Measurements from ENCODE around the gene FFAR3. TPM values are rescaled to one million over a fixed set of nuclear protein-coding genes. Genes with fewer than 3 reads are reported as not detected.
A peak's percentile ranks its signal among the peaks of the same experiment; 100 is the strongest.

The FFAR3 gene
- total RNA-seq, result 1 to 10 TPM; 1.7 to 2.3 TPM

DNA sequence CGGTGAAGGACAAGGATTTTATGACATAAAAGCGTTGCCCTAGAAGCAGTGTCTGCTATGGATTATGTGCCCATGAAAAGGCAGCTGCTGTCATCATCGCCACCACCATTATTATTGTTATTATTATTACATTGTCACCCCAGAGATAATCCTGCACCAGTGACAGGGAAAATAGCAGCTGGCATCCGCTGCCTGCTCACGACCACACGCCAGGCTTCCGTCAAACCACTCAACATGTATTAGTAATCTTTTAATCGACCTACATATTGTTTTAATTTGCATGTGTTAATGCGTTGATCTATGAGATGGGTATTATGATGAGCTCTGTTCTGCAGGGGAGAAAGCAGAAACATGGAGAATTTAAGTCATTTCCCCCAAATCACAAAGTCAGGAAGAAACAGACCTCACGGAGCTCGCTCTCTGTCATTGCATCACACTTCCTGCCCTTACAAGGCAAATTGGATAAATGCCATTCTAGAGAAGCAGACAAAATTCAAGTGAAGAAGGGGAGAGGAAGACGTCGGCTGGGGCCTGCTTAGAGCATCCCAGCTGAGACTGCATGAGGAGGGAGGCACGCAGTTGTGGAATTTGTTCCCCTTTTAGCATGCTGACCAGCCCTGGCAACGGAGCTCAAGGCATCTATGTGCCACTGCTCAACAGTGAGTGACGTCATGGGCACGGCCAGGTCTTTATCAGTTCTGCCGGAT is at the start of gene FFAR3:
TSS of gene FFAR3 (plus strand) at position 594 of the 707 bp plus-strand sequence. CDS start 431 bp downstream, outside the sequence.
- H3K27ac Mint-ChIP-seq, result peak within 1 kb of the TSS; percentile 21
- peaks cover under 1% of the 10 kb centered on the region for H3K4me1 Mint-ChIP-seq
- peak; percentile 30 for ATAC-seq (replicated peaks)
- H3K36me3 Mint-ChIP-seq (ENCODE audit: low read depth), result no peaks in the 10 kb centered on the region
- H3K27me3 Mint-ChIP-seq, result peaks cover 11% of the 10 kb centered on the region
- no peaks in the 10 kb centered on the region for H3K9me3 Mint-ChIP-seq
- peak within 1 kb of the TSS; percentile 61 for H3K4me3 Mint-ChIP-seq

- H3K27ac Mint-ChIP-seq, result peak overlapping the region; percentile 0
- H3K27me3 Mint-ChIP-seq, result peaks cover 3% of the 10 kb centered on the region
- no peaks in the 10 kb centered on the region for H3K36me3 Mint-ChIP-seq (ENCODE audit: low read depth)
- no peak for ATAC-seq (replicated peaks)
- no peaks in the 10 kb centered on the region for H3K9me3 Mint-ChIP-seq
- H3K4me3 Mint-ChIP-seq, result no peak overlapping the region
- H3K4me1 Mint-ChIP-seq, result no peaks in the 10 kb centered on the region
Observed at GRCh38 chr19:35308910-35309309, 49.4 kb upstream of the FFAR3 start.

GRCh38 chr19:35309481-35310279 is 48.6 kb upstream of the FFAR3 start:
- Mint-ChIP-seq H3K4me3 (no peak overlapping the region), H3K9me3 (no peaks in the 10 kb centered on the region), H3K27ac (peak overlapping the region; percentile 0), H3K27me3 (peaks cover 6% of the 10 kb centered on the region), H3K4me1 (no peaks in the 10 kb centered on the region), H3K36me3 (ENCODE audit: low read depth) (no peaks in the 10 kb centered on the region)
- no peak for ATAC-seq (replicated peaks)

DNA sequence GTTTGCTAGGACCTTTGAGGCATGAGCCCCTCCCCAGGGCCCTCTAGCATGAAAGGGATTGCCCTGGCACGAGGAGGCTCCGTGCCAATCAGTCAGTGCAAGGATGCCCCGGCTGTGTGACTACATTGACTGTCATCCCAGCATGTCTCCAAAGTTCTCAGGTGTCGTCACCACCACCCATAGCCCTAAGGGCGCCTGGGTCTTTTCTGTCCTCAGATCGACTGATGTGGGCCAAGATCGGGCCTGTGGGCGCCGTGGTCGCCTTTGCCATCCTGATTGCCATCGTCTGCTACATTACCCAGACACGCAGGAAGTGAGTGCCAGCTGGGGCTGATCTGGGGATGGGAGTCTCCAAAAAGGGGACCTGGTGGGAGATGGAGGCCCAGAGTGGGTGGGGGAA is 47.9 kb upstream of the FFAR3 start:
- Mint-ChIP-seq H3K27me3 (peaks cover 6% of the 10 kb centered on the region), H3K4me1 (no peaks in the 10 kb centered on the region), H3K9me3 (no peaks in the 10 kb centered on the region), H3K4me3 (no peak overlapping the region), H3K27ac (peak overlapping the region; percentile 21), H3K36me3 (ENCODE audit: low read depth) (no peaks in the 10 kb centered on the region)
- ATAC-seq (replicated peaks), result peak; percentile 28

DNA sequence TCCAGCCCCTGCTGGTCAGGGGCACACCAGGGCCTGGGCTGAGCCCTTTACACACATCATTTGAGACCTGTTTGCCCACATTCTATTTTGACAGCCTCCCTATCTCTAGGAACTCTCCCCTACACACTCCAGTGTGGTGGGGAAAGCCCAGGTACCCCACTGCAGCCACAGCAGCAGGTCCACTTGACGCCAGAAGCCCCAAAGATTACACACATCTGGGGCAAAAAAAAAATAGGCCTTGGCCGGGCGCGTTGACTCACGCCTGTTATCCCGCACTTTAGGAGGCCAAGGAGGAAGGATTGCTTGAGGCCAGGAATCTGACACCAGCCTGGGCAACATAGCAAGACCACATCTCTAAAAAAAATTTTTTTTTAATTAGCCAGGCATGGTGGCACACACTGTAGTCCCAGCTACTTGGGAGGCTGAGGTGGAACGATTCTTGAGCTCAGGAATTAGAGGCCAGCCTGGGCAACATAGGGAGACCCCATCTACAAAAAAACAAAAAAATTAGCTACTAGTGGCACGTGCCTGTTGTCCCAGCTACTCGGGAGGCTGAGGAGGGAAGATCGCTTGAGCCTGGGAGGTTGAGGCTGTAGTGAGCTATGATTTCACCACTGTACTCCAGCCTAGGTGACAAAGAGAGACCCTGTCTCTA is 47.3 kb upstream of the FFAR3 start:
- H3K36me3 Mint-ChIP-seq (ENCODE audit: low read depth), result no peaks in the 10 kb centered on the region
- no peaks in the 10 kb centered on the region for H3K4me1 Mint-ChIP-seq
- peaks cover 6% of the 10 kb centered on the region for H3K27me3 Mint-ChIP-seq
- ATAC-seq (replicated peaks), result no peak
- H3K27ac Mint-ChIP-seq, result peak overlapping the region; percentile 21
- H3K4me3 Mint-ChIP-seq, result no peak overlapping the region
- no peaks in the 10 kb centered on the region for H3K9me3 Mint-ChIP-seq

- Mint-ChIP-seq H3K27me3 (peaks cover 6% of the 10 kb centered on the region), H3K4me1 (no peaks in the 10 kb centered on the region), H3K27ac (no peak overlapping the region), H3K9me3 (no peaks in the 10 kb centered on the region), H3K36me3 (ENCODE audit: low read depth) (no peaks in the 10 kb centered on the region), H3K4me3 (no peak overlapping the region)
- ATAC-seq (replicated peaks), result no peak
Observed at GRCh38 chr19:35311901-35312665, 46.2 kb upstream of the FFAR3 start.

DNA sequence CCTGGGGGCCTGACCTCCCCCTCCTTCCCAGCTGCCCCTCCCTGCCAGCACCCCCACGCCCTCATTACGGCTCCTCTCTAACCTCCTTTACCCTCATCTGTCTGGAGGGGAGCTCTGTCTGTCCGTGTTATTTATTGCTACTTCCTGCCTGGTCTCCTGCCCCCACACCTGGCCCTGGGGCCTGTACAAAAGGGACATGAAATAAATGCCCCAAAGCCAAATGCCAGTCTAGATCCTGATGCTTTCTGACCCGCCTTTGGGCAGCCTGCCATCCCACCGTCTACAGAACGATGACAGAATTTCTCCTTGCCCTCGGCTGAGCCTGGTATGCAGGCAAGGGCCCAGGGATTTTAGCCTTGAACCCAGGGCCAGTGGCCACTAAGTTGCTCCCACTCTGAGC is 44.7 kb upstream of the FFAR3 start:
- Mint-ChIP-seq H3K4me1 (peaks cover 1% of the 10 kb centered on the region), H3K4me3 (no peak overlapping the region), H3K36me3 (ENCODE audit: low read depth) (no peaks in the 10 kb centered on the region), H3K27ac (no peak overlapping the region), H3K27me3 (peaks cover 3% of the 10 kb centered on the region), H3K9me3 (no peaks in the 10 kb centered on the region)
- no peak for ATAC-seq (replicated peaks)

DNA sequence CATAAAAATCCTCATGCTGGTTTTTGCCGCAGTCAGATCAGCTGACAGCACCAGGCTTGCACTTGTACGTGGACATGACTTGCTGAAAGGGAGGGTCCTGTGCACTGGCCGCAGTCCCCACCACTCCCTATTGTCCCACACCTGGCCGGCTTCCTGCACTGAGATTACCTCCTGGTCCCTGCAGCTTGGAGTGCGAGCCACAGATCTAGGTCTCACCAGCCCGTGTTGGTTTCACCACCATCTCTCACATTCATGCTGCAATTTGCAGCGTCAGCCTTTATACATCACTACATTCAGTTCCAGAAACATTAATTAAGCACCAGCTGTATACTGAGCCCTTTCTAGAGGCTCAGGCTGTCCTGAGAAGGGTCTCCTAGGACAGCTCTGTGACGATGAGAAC is 44.2 kb upstream of the FFAR3 start:
- H3K27ac Mint-ChIP-seq, result no peak overlapping the region
- no peak overlapping the region for H3K4me3 Mint-ChIP-seq
- H3K27me3 Mint-ChIP-seq, result peaks cover 3% of the 10 kb centered on the region
- peaks cover 5% of the 10 kb centered on the region for H3K4me1 Mint-ChIP-seq
- H3K36me3 Mint-ChIP-seq (ENCODE audit: low read depth), result no peaks in the 10 kb centered on the region
- ATAC-seq (replicated peaks), result no peak
- H3K9me3 Mint-ChIP-seq, result no peaks in the 10 kb centered on the region

- Mint-ChIP-seq H3K36me3 (ENCODE audit: low read depth) (no peaks in the 10 kb centered on the region), H3K4me1 (peaks cover 5% of the 10 kb centered on the region), H3K27ac (no peak overlapping the region), H3K9me3 (no peaks in the 10 kb centered on the region), H3K27me3 (peaks cover 3% of the 10 kb centered on the region), H3K4me3 (no peak overlapping the region)
- no peak for ATAC-seq (replicated peaks)
Observed at GRCh38 chr19:35314858-35315470, 43.3 kb upstream of the FFAR3 start.

- H3K4me1 Mint-ChIP-seq, result peaks cover 5% of the 10 kb centered on the region
Observed at GRCh38 chr19:35315883-35316282, 42.4 kb upstream of the FFAR3 start.

GRCh38 chr19:35316560-35316959 is 41.7 kb upstream of the FFAR3 start:
- H3K36me3 Mint-ChIP-seq (ENCODE audit: low read depth), result no peaks in the 10 kb centered on the region
- no peak overlapping the region for H3K4me3 Mint-ChIP-seq
- H3K27me3 Mint-ChIP-seq, result peaks cover 3% of the 10 kb centered on the region
- H3K9me3 Mint-ChIP-seq, result no peaks in the 10 kb centered on the region
- no peak for ATAC-seq (replicated peaks)
- H3K27ac Mint-ChIP-seq, result no peak overlapping the region
- peaks cover 5% of the 10 kb centered on the region for H3K4me1 Mint-ChIP-seq

More at GRCh38 chr19:35315883-35316282, 42.4 kb upstream of the FFAR3 start:
- Mint-ChIP-seq H3K27ac (no peak overlapping the region), H3K27me3 (peaks cover 3% of the 10 kb centered on the region), H3K36me3 (ENCODE audit: low read depth) (no peaks in the 10 kb centered on the region), H3K4me3 (no peak overlapping the region), H3K9me3 (no peaks in the 10 kb centered on the region)
- ATAC-seq (replicated peaks), result no peak

GRCh38 chr19:35317464-35318043 is 40.7 kb upstream of the FFAR3 start:
- H3K27me3 Mint-ChIP-seq, result peaks cover 3% of the 10 kb centered on the region
- no peaks in the 10 kb centered on the region for H3K9me3 Mint-ChIP-seq
- no peak overlapping the region for H3K27ac Mint-ChIP-seq
- no peak for ATAC-seq (replicated peaks)
- no peak overlapping the region for H3K4me3 Mint-ChIP-seq
- H3K4me1 Mint-ChIP-seq, result peaks cover 5% of the 10 kb centered on the region
- H3K36me3 Mint-ChIP-seq (ENCODE audit: low read depth), result no peaks in the 10 kb centered on the region

DNA sequence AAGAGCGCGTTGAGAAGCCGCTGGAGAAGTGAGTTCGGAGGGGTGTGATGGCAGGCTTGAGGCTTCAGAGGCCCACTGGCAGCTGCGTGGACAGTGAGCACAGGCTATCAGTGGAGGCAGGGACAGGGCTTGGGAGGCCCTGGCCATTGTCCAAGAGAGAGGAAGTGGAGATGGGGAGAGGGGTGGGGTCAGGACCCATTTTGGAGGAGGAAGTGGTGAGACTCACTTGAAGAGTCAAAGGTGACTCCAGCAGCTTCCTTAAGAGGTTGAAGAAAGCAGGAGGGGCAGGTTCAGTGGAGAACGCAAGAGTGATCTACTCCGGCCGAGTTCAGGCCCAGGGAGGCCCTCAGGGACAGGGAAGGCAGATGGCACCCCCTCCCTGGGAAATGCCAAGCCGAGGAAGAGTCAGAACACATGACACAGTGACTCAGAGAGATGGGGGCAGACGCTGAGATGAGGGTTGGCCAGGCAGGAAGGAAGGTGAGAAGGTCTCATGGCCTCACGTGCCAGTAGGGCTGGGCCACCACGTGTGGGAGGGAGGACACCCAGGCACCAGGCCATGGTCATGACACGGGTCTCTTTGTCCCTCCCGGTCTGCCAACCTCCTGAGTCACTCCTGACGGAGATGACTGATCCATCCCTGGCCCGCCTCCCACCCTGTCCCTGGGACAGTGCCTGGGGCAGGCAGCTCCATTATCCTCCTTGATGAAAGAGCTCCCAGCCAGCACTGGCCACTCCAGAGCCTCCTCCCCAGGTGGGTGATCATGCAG is 39.4 kb upstream of the FFAR3 start:
- peaks cover 5% of the 10 kb centered on the region for H3K4me1 Mint-ChIP-seq
- peak; percentile 71 for ATAC-seq (replicated peaks)
- H3K4me3 Mint-ChIP-seq, result no peak overlapping the region
- H3K27ac Mint-ChIP-seq, result peak overlapping the region; percentile 75
- H3K27me3 Mint-ChIP-seq, result peaks cover 3% of the 10 kb centered on the region
- H3K9me3 Mint-ChIP-seq, result no peaks in the 10 kb centered on the region
- H3K36me3 Mint-ChIP-seq (ENCODE audit: low read depth), result no peaks in the 10 kb centered on the region
